Activated T-helper 1 cell treated with anti-CD3 and anti-CD28 coated beads, Interleukin-2, amount 50 U/mL, for 16 hours (primary cell): ENCODE measurements around the gene TMEM45A.
"Not testable (repeated sequence)": the region's sequence is repeated elsewhere in the genome, so short reads cannot be mapped to it uniquely, and the experiment has no call there.

Source experiments
- DNase-seq, 2 donors: peaks; one replicate each; pipeline ENCODE4 v3.0.0-alpha.2; 2020; ENCODE audit warnings: low read depth in 1 of 2, low spot score in 1 of 2

The TMEM45A gene, protein sequence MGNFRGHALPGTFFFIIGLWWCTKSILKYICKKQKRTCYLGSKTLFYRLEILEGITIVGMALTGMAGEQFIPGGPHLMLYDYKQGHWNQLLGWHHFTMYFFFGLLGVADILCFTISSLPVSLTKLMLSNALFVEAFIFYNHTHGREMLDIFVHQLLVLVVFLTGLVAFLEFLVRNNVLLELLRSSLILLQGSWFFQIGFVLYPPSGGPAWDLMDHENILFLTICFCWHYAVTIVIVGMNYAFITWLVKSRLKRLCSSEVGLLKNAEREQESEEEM

DNA sequence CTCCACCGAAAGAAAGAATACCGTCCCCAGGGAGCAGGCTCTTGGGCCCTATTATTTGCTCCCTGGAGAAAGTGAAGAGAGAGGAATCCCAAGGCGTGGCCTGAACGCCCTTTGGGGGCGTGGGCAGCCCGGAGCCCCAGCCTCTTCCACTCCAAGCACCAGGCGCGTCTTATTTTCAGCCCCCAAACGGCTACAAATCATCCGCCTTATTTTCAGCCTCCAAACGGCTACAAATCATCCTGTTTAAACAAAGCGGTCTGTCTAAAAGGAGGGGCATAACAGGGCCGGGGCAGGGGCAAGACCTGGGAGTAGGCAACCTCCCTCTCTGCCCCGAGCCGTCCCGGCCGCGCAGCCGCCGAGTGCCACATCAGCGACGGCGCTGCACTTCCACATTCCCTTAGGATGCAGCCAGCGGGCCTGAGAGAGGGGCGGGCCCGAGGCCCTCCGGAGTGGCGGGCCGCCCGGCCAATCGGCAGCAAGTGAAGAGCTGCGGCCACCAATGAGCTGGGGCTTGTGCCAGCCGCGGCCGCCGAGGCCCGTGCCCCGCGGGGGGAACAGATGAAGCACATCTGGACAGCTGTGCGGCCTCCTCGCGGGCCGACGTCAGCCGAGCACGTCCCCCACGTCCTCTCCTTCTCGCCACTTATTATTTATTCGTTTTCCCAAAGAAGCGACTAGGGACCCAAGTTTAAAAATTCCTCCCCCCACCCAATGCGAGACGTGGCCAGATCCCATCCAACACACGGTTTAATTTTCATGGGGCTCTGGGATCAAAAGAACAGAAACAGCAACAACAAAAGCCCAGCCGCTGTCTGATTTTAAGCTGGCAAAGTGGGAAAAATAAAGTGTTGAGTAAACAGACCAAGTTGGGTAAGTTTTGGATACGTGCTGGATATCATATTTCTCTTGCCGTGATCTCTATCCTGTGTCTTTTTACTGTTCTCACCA is at the start of gene TMEM45A:
TSS of gene TMEM45A (plus strand) at position 561 of the 948 bp plus-strand sequence. CDS start 62,593 bp downstream, outside the sequence.
- DNase-seq = peak; percentile 10 to 60

DNA sequence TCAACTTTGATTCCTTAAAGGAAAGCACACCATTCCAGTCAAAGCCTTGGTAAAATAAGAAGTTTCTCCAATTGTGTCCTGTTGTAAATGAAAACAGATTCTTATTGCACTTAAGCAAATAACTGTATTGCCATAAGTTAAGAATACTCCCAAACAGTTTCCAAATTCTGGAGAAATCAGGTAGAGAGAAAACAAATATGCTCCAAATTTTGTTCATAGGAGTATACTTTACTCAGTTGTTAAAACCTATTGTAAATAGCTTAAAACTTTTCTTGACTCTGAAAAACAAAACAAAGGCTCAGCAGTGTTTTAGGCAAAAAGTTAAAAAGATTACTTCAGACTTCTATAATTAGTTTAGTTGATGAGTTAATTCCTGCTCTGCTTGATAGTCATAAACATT is 48.7 kb upstream of the TMEM45A start:
- DNase-seq = no peak

DNA sequence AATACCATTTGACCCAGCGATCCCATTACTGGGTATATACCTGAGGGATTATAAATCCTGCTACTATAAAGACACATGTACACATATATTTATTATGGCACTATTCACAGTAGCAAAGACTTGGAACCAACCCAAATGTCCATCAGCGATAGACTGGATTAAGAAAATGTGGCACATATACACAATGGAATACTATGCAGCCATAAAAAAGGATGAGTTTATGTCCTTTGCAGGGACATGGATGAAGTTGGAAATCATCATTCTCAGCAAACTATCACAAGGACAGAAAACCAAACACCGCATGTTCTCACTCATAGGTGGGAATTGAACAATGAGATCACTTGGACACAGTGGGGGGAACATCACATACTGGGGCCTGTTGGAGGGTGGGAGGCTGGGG is 45.4 kb upstream of the TMEM45A start:
- not testable (repeated sequence) for DNase-seq

DNA sequence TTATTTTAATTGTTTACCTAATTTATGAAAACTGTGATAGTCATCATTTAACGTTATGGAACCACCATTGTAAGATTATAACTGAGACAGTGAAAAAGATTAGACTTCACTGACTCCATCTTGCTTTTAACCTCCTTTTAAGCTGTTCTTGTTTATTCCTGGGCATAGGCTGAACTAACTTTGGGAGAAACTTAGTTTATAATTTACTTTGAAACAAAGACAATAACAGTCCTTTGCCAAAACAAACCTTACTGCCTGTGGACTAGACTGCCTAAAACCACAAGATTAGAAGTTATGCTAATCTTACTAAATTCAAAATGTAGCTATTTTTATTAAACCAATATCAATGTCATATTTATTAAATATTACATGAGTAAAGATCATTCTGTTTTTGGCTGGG is 44.3 kb upstream of the TMEM45A start:
- DNase-seq = no peak

DNA sequence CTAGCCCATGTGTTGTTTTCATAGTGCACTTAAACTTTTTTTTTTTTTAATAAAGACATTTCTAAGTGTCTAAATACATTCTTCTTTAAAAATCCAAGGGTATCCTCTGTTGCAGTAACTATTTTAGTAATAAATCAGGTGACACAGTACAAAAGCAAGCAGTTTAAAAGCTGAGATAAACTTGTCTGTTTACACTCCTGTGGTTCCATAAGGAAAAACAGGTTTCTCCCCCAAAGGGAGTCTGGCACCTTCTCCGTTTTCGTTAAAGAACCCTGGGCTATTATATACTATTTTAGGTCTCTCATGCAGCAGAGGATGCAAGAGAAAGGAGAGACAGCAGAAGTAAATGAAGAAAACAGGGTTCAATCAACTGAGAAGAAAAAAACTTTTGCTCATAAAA is 43.2 kb upstream of the TMEM45A start:
- DNase-seq = no peak

DNA sequence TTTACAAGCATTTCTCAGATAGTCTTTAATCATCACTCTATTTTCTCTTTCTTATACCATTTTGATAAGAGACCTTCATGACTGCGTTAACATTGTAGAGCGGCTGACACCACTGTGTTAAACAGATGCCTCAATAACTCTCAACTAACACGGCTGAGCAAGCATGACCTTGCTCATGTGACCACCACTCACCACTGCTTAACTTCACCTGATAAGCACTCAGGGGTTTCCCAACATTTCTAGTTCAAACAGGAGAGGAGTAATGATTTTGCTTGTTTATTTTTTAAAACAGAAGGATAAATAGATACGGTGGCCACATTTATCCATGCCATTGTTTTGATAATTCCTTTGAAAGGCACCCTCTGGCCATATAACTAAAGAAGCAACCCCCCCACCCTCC is 37.7 kb upstream of the TMEM45A start:
- DNase-seq = no peak

DNA sequence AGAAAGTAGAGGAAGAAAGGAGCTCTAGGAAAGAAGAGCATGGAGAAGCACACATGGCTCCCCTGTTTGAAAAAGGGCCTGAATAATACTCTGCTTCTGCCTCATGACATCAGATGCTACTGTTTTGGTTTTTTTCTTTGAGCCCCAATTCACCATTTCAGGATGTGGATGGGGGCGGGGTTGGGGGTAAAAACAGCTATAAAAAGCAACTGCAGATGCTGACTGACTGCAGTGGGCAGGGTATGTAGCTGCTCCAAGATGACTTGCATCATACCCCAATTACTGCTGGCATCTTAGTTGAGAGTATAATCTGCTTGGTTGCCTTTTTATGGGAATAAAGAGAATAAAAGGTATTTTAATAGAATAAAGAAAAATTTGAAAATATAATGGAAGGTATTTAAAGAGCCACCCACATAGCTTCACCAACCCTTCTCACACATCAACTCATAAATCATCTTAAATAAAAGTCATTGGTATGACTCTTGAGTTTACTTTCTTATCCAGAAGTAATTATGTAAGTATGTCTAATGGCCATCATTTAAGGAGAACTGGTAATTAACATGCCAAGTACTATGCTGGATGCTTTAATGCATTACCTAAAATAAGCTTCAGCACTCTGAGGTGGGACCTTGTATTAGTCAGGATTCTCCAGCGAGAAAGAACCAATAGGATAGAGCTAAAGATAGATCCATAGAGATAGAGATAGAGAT is 36.4 kb upstream of the TMEM45A start:
- DNase-seq = no peak

DNA sequence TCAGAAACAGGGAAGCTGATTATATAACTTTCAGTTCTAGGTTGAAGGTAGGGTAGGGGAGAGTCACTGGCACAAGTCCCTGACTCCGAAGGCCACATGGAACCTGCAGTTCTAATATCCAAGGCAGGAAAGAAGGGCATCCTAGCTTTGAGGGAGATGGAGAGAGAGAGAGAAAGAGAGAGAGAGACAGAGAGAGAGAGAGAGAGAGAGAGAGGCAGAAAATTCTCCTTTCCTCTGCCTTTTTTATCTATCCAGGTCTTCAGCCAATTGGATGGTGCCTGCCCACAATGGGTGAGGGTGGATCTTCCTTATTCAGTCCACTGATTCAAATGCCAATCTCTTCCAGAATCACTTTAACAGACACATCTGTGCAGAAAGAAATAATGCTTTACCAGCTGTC is 35.7 kb upstream of the TMEM45A start:
- no peak for DNase-seq

DNA sequence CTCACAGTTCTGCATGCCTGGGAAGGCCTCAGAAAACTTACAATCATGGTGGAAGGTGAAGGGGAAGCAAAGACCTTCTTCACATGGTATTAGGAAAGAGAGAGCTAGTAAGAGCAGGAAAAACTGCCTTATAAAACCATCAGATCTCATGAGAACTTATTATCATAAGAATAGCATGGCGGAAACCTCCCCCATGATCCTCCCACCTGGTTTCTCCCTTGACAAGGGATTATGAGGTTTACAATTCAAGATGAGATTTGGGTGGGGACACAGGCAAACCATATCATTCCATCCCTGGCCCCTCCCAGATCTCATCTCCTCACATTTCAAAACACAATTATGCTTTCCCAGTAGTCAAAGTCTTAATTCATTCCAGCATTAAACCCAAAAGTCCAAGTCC is 34.6 kb upstream of the TMEM45A start:
- no peak for DNase-seq

DNA sequence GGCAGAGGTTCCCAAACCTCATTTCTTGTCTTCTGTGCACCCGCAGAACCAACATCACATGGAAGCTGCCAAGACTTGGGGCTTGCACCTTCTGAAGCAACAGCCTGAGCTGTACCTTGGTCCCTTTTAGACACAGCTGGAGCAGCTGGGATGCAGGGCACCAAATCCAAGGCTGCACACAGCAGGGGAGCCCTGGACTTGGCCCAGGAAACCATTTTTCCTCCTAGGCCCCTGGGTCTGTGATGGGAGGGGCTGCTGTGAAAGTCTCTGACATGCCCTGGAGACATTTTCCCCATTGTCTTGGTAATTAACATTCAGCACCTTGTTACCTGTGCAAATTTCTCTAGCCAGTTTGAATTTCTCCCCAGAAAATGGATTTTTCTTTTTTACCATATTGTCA is 33.6 kb upstream of the TMEM45A start:
- DNase-seq = no peak

DNA sequence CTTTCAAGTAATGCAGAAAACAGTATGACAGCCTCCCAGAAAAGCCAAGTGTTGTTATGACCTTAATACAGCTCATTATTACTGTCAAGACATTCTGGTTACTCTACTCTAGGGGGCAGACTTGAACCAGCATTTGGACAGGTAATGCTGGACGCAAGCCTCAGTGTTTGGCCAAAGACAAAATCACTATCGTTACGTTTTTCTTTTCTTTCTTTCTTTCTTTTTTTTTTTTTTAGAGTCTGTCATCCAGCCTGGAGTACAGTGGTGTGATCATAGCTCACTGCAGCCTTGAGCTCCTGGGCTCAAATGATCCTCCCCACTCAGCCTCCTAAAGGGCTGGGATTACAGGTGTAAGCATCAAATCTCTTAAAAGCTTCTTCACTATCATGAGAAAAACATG is 29.4 kb upstream of the TMEM45A start:
- no peak for DNase-seq

DNA sequence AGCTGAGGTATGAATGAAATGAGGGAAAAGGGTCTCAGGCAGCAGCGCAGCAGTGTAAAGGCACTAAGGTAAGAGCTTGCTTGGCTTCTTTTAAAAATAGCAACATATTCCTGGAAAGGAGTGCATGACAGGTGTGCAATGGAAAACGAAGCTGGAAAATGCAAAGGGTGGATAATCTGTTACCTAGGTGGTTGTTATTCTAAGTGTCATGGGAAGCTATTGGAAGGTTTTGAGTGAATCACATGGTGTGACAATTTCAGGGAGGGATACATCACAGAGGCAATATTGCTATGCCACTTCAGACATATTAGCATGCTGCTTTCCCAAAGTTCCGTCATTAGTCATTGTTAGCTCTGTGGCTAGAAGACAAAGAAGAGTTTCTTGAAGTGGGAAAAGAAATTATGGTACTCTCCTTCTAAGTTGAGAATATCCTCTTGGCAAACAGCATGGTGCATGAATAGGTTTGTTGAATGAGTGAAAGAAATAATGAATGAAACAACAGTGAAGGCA is 28.7 kb upstream of the TMEM45A start:
- DNase-seq = no peak

DNA sequence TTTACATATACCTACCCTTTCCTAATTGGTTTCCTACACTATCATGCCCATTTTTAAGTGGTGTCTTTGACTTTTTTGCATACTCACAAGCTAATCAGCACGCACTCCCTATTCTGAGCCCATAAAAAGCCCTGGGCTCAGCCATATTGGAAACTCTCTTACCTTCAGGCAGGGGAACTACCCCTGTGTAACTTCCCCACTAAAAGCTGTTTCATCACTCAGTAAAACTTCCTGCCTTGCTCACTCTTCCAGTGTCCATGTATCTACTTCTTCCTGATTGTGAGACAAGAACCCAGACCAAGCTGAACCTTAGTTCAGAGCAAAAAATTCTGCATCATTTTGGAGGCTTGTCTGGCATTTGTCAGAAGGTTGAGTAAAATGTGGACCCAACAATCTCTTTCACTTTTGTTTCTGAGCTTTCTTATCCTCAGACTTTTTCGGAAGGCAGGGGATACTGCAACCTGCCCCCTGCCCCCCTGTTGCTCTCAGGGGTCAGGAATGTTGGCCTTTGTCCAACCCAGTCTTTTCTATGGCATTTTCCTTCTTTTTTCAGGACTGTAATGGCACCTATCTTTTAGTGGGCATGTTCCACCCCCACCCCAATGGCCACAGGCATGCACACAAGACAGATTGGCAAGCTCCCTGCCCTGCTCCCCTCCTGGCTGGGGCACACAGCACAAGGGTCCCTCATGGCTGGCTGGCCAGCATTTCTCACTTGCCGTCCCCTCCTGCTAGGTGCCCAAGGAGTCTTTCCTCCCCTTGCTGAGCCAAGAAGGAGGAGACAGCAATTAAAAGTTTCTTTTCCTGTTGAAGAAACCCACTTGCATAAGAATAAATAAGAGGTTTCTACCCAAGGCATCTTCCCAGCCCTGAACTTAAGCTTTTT is 26.3 kb upstream of the TMEM45A start:
- no peak for DNase-seq

DNA sequence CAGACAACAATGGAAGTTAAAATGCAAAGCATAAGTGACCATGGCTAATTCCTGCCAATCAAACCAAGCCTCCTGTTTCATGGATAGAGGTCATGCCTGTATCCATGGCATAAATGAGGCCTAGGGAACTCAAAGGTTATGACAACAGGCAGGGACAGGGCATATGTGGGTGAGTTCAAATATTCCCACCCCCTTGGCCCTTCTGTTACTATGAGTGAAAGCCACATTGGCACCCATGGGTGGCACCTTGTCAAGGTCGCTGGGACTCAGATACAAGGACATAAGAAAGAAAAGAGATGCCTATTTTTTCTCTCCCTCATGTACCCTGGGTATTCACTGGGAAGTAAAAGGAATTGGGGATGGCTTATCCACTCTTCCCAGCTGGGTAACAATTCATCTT is 25.3 kb upstream of the TMEM45A start:
- DNase-seq = no peak

DNA sequence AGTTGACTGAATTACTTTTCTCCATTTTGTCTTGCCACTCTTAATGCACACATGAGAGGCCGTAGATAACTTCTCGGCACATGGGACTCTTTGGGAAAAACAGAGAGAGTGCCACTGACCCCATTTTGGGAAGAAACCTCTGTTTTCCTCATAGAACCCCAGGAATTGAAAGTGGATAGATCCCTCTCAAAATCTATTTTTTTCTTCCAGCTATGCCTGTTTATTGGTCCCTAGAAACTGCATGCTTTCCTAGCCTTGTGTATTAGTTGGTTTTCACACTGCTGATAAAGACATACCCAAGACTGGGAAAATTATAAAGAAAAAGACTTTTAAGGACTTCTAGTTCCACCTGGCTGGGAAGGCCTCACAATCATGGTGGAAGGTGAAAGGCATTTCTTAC is 23.7 kb upstream of the TMEM45A start:
- DNase-seq = no peak

DNA sequence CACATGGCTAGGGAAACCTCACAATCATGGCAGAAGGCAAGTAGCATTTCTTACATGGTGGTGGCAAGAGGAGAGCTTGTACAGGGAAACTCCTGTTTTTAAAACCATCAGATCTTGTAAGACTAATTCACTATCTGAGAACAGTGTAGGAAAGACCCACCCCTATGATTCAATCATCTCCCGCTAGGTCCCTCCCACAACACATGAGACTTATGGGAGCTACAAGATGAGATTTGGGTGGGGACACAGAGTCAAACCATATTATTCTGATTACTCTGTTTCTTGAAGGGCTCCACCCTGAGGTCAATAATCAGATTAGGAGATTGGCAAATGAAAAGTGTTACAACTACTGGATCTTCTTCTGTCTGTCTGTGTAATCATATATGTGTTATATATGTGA is 21.5 kb upstream of the TMEM45A start:
- DNase-seq = no peak

DNA sequence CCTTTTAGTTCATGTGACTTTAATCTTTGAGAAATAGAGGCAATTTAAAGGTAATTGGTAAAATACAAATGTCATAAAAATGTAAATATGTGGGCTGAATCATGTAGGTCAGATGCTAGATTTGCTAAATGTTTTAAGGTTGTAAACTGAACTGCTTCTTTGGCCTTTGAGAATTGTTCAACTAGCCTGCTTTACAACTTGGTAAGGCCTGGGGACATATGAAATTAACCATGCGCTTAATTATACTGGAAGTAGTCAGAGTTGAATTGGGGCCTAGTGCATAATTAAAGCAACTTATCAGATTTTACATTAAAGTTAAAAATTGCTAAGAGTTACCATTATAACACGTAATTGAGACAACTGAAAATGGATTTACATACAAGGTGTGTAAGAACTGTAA is 21.0 kb upstream of the TMEM45A start:
- no peak for DNase-seq

DNA sequence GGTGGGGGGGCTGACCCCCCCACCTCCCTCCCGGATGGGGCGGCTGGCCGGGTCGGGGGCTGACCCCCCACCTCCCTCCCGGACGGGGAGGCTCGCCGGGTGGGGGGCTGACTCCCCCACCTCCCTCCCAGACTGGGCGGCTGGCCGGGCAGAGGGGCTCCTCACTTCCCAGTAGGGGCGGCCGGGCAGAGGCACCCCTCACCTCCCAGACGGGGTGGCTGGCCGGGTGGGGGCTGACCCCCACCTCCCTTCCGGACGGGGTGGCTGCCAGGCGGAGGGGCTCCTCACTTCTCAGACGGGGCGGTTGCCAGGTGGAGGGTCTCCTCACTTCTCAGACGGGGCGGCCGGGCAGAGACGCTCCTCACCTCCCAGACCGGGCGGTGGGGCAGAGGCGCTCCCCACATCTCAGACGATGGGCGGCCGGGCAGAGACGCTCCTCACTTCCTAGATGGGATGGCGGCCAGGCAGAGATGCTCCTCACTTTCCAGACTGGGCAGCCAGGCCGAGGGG is 14.5 kb upstream of the TMEM45A start:
- not testable (repeated sequence) for DNase-seq

DNA sequence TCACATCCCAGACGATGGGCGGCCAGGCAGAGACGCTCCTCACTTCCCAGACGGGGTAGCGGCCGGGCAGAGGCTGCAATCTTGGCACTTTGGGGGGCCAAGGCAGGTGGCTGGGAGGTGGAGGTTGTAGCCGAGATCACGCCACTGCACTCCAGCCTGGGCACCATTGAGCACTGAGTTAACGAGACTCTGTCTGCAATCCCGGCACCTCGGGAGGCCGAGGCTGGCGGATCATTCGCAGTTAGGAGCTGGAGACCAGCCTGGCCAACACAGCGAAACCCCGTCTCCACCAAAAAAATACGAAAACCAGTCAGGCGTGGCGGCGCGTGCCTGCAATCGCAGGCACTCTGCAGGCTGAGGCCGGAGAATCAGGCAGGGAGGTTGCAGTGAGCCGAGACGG is 13.9 kb upstream of the TMEM45A start:
- not testable (repeated sequence) for DNase-seq

DNA sequence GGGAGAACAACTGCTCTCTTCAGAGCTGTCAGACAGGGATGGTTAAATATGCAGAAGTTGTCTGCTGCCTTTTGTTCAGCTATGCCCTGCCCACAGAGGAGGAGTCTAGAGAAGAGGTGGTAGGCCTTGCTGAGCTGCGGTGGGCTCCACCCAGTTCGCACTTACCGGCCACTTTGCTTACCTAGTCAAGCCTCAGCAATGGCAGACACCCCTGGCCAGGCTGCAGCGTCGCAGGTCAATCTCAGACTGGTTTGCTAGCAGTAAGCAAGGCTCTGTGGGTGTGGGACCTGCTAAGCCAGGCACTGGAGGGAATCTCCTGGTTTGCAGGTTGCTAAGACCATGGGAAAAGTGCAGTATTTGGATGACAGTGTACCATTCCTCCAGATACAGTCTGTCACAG is 12.3 kb upstream of the TMEM45A start:
- DNase-seq = no peak
